Tibial nerve (tissue), 4 donors: Measurements from ENCODE around the gene SLC30A1. TPM values are rescaled to one million over a fixed set of nuclear protein-coding genes. Genes with fewer than 3 reads are reported as not detected.
A peak's percentile ranks its signal among the peaks of the same experiment; 100 is the strongest.

Experiments used
- DNase-seq, 2 donors: peaks; one replicate each; pipeline ENCODE4 v3.0.0-alpha.2; 2019; ENCODE audit warnings: low spot score in 2 of 2
- H3K27ac ChIP-seq, 4 donors: fragments of 200-600 bp; sonication (generic) in 3 of 4; one replicate each; pipeline ENCODE4 v1.5.1; 2017 to 2019; ENCODE audit warnings: mild to moderate bottlenecking in 1 of 4
- H3K27me3 ChIP-seq, 2 donors: fragments of 200-600 bp; sonication (generic) in 1 of 2; one replicate each; pipeline versions ENCODE4 v1.5.1 to v1.6.0; 2017 to 2019
- H3K36me3 ChIP-seq, 3 donors: fragments of 200-600 bp; sonication (generic); one replicate each; pipeline ENCODE4 v1.5.1; 2018 to 2019
- H3K4me1 ChIP-seq, 4 donors: fragments of 200-600 bp; sonication (generic) in 3 of 4; one replicate each; pipeline ENCODE4 v1.5.1; 2017 to 2019
- H3K4me3 ChIP-seq, 4 donors: fragments of 200-600 bp; sonication (generic) in 3 of 4; one replicate each; pipeline ENCODE4 v1.5.1; 2017 to 2019; ENCODE audit warnings: mild to moderate bottlenecking in 1 of 4, moderate library complexity in 1 of 4
- H3K9me3 ChIP-seq, 4 donors: fragments of 200-600 bp; sonication (generic) in 3 of 4; one replicate each; pipeline ENCODE4 v1.5.1; 2017 to 2019
- EP300 ChIP-seq, 2 donors: sonication (generic); formaldehyde crosslinking; IDR thresholded peaks; one replicate each; pipeline ENCODE4 v1.6.1; 2017; ENCODE audit warnings: antibody characterized with exemption in 2 of 2, mild to moderate bottlenecking in 1 of 2
- POLR2A ChIP-seq, 2 donors: fragments of 450-650 bp; IDR thresholded peaks; one replicate each; pipeline ENCODE4 v1.6.1; 2017; ENCODE audit warnings: antibody characterized with exemption in 2 of 2, mild to moderate bottlenecking in 2 of 2, moderate library complexity in 2 of 2
- WGBS, 2 donors: methylation state at CpG; one replicate each; pipeline ENCODE4 v1.1.5; 2018; 5-methylcytosine and 5-hydroxymethylcytosine counted together
- total RNA-seq, 4 donors: library from RNA; depleted of rRNA; stranded (reverse); fragments of >200 nt; gene quantifications; one replicate each; pipeline ENCODE4 v1.1.0, GENCODE V29; 2016
- TF ChIP-seq, protein P1 (sequence below), 5 experiments: fragments of 200-600 bp in 3 of 5; fragments of 450-650 bp in 2 of 5; sonication (generic) in 3 of 5; IDR thresholded peaks; one replicate each; pipeline ENCODE4 v1.5.1; 2016 to 2019; ENCODE audit warnings: antibody characterized with exemption in 5 of 5, mild to moderate bottlenecking in 3 of 5, moderate library complexity in 2 of 5

Gene SLC30A1
- total RNA-seq, 4 donors from 2014 or later: 11.7 to 17.9 (median 16.9) TPM

DNA sequence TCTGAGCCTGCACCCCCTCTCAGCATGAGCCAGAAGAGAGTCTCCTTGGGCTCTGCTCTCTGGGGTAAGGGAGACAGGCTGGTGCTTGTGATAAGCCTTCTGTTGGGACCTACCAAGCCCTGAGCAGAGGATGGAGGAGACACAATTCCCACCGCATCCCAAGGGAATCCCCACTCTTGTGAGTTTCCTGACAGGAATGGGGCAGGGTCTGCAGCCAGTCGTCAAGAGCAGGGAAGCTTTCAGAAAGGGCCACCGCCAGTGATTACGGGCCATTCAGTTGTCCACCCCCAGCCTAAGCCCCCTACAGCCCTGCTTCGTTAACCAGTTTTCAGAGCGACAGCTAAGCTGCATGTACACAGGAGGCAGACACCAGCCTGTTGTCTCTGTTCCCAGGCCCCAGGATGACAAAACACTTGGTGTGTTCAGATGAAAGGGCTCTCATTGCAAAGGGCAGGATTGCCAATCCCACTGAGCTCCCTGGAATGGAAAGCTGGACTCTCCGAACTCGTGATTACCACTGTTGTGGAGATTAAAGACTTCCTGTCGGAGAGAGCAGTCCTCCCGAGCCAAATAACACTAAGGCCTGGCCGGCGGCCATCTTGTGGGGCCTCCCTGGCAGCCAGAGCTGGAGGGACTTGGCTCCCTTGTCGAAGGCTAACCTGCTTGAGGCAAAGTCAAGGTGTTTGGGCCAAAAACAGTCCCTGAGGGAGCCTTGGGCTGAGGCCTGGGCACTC is 37.4 kb upstream of the SLC30A1 start:
- H3K36me3 ChIP-seq: no peaks in the 10 kb centered on the region
- WGBS, 2 donors: 70 to 76% methylated on average over 11 of the region's 13 CpGs
- H3K9me3 ChIP-seq: no peaks in the 10 kb centered on the region
- peaks cover 0 to 25% (median under 1%) of the 10 kb centered on the region in 4 donors for H3K4me1 ChIP-seq
- no peak for TF ChIP-seq EP300 (IDR thresholded peaks at IDR 0.05)
- TF ChIP-seq, protein P1, sequence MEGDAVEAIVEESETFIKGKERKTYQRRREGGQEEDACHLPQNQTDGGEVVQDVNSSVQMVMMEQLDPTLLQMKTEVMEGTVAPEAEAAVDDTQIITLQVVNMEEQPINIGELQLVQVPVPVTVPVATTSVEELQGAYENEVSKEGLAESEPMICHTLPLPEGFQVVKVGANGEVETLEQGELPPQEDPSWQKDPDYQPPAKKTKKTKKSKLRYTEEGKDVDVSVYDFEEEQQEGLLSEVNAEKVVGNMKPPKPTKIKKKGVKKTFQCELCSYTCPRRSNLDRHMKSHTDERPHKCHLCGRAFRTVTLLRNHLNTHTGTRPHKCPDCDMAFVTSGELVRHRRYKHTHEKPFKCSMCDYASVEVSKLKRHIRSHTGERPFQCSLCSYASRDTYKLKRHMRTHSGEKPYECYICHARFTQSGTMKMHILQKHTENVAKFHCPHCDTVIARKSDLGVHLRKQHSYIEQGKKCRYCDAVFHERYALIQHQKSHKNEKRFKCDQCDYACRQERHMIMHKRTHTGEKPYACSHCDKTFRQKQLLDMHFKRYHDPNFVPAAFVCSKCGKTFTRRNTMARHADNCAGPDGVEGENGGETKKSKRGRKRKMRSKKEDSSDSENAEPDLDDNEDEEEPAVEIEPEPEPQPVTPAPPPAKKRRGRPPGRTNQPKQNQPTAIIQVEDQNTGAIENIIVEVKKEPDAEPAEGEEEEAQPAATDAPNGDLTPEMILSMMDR (IDR thresholded peaks at IDR 0.05): no peak
- TF ChIP-seq POLR2A (IDR thresholded peaks at IDR 0.05): no peak
- peak in 1 of 2 donors; percentile 33 for DNase-seq
- H3K27ac ChIP-seq: peak overlapping the region in 3 of 4 donors; percentile 26 to 72 (median 64)
- H3K4me3 ChIP-seq: no peak overlapping the region
- no peaks in the 10 kb centered on the region for H3K27me3 ChIP-seq

DNA sequence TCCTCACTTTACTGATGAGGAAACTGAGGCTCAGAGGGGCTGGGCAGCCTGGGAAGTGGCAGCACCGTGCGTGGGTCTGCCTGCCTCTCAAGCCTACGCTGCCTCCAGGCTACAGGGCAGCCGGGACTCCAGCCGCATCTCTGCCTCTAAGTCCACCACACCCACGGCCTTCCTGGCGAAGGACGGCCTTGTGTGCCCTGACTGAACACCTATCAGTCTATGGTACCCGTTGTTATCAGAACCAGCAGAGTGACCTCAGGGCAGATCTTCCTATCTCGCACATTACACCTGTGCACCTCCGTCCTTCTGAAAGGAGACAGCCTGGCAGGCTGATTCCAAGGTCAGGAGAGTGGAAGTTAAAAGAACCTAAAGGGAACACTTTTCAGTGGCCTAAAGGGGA is 35.7 kb upstream of the SLC30A1 start:
- WGBS, 2 donors: 82 to 94% methylated on average over 11 of the region's 11 CpGs
- Histone ChIP-seq H3K4me1 (peaks cover 0 to 40% (median 4%) of the 10 kb centered on the region in 4 donors), H3K9me3 (no peaks in the 10 kb centered on the region), H3K36me3 (no peaks in the 10 kb centered on the region), H3K27me3 (no peaks in the 10 kb centered on the region), H3K27ac (no peak overlapping the region), H3K4me3 (no peak overlapping the region)
- DNase-seq: no peak
- TF ChIP-seq POLR2A (IDR thresholded peaks at IDR 0.05) (no peak), EP300 (IDR thresholded peaks at IDR 0.05) (no peak)
- TF ChIP-seq, protein P1 (IDR thresholded peaks at IDR 0.05): no peak

DNA sequence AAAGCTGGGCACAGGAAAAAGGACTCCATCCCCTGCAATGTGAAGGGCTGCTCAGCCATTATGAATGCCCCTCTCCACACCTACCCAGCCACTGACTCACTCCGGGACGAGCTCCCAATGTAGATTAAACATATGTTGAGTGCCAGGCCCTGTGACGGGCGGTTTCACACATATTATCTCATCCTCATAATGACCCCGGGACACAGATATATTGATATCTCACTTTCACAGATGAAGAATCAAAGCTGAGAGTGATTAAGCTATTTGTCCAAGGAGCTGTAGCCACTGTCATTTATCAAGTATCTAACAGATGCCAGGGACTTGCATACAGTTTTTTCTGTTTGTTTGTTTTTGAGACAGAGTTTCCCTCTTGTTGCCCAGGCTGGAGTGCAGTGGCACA is 35.0 kb upstream of the SLC30A1 start:
- Histone ChIP-seq H3K36me3 (no peaks in the 10 kb centered on the region), H3K9me3 (no peaks in the 10 kb centered on the region), H3K27me3 (no peaks in the 10 kb centered on the region), H3K27ac (no peak overlapping the region), H3K4me1 (peaks cover 0 to 47% (median 4%) of the 10 kb centered on the region in 4 donors), H3K4me3 (no peak overlapping the region)
- TF ChIP-seq, protein P1 (IDR thresholded peaks at IDR 0.05): no peak
- no peak for TF ChIP-seq EP300 (IDR thresholded peaks at IDR 0.05)
- no peak for TF ChIP-seq POLR2A (IDR thresholded peaks at IDR 0.05)
- DNase-seq: no peak
- 83 to 93% methylated on average over 5 of the region's 5 CpGs for WGBS, 2 donors

DNA sequence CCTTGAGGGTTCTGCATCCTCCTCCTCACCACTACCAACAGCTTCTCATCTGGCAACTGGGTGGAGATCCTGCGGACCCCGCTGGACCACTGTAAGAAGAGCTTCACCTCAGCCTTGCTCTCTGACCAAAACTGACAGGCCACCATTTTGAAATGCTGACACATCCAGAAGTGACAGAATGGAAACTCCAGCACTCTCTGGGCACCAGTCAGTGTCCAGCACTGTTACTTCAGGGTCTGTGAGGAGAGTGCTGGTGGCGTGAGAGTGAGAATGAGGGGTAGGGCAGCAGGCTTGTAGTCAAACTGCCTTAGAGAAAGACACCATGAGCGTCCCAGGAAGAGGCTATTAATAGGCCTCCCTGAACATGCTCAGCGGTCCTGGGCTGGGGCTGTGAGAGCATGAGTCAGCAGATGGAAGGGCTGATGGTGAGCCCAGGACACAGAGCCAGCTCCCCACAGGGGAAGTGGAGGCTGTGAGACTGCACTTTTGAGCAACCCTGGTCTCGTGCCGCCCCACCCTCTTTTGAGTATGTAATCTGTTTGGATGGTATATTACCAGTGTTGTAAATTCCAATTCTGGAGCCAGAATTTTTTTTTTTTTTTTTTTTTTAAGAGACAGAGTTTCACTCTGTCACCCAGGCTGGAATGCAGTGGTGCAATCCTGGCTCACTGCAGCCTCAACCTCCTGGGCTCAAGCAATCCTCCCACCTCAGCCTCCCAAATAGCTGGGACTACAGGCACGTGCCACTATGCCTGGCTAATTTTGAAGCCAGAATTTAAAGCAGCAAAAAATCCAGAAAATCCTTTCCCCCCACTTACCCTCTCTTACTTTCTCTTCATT is 34.4 kb upstream of the SLC30A1 start:
- WGBS, 2 donors: 69 to 72% methylated on average over 8 of the region's 8 CpGs
- H3K4me1 ChIP-seq: peaks cover 0 to 47% (median 4%) of the 10 kb centered on the region in 4 donors
- H3K36me3 ChIP-seq: no peaks in the 10 kb centered on the region
- no peaks in the 10 kb centered on the region for H3K9me3 ChIP-seq
- TF ChIP-seq, protein P1 (IDR thresholded peaks at IDR 0.05): no peak
- peak in 1 of 2 donors; percentile 76 for TF ChIP-seq EP300 (IDR thresholded peaks at IDR 0.05)
- peak; percentile 68 to 81 for DNase-seq
- no peaks in the 10 kb centered on the region for H3K27me3 ChIP-seq
- peak overlapping the region in 2 of 4 donors; percentile 18 to 33 for H3K27ac ChIP-seq
- H3K4me3 ChIP-seq: no peak overlapping the region

DNA sequence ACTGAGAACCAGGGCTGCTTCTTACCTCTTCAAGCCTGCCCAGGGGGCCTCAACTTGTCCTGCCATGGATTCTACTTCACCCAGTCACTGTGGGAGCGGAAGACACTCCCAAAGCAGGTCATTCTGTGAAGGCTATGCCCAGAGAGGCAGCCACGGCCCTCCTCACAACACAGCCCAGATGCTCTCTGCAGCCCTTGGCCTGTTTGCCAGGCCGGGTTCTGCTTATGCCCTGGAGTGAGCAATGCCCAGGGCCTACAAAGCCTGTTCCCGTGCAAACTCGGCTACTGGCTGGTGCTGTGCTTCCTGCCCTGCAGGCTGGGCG is 33.8 kb upstream of the SLC30A1 start:
- no peaks in the 10 kb centered on the region for H3K27me3 ChIP-seq
- no peaks in the 10 kb centered on the region for H3K36me3 ChIP-seq
- no peak overlapping the region for H3K4me3 ChIP-seq
- peak overlapping the region in 2 of 4 donors; percentile 18 to 33 for H3K27ac ChIP-seq
- TF ChIP-seq, protein P1 (IDR thresholded peaks at IDR 0.05): no peak
- TF ChIP-seq EP300 (IDR thresholded peaks at IDR 0.05): no peak
- TF ChIP-seq POLR2A (IDR thresholded peaks at IDR 0.05): no peak
- H3K9me3 ChIP-seq: no peaks in the 10 kb centered on the region
- peaks cover 0 to 47% (median 4%) of the 10 kb centered on the region in 4 donors for H3K4me1 ChIP-seq
- DNase-seq: no peak
- WGBS, 2 donors: 86 to 100% methylated on average over 3 to 6 of the region's 6 CpGs
